ENCODE data around the gene TRPM3.

DNA sequence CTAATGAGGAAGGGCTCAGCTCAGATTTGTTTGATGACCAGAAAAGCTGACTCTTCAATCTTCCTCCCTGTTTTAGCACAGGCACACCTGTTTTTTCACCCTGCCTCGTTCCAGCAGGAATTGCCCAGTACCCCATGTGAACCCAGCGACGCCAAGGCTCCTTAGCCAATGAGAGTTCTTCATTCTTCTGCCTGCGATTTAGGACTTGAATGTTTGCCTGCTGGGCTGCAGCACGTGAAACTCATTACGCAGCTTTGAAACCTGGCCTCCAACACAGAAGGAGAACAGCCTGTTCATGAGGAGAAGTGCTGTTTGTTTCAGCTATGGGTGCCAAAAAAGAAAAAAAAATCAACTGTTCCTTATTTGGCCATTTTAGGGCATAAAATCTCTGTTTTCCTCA, 315.5 kb downstream of the TRPM3 start:
- TF ChIP-seq, protein P1, sequence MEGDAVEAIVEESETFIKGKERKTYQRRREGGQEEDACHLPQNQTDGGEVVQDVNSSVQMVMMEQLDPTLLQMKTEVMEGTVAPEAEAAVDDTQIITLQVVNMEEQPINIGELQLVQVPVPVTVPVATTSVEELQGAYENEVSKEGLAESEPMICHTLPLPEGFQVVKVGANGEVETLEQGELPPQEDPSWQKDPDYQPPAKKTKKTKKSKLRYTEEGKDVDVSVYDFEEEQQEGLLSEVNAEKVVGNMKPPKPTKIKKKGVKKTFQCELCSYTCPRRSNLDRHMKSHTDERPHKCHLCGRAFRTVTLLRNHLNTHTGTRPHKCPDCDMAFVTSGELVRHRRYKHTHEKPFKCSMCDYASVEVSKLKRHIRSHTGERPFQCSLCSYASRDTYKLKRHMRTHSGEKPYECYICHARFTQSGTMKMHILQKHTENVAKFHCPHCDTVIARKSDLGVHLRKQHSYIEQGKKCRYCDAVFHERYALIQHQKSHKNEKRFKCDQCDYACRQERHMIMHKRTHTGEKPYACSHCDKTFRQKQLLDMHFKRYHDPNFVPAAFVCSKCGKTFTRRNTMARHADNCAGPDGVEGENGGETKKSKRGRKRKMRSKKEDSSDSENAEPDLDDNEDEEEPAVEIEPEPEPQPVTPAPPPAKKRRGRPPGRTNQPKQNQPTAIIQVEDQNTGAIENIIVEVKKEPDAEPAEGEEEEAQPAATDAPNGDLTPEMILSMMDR (IDR thresholded peaks at IDR 0.05) = no peak
- no peak for TF ChIP-seq POLR2A (IDR thresholded peaks at IDR 0.05)
